Neural crest cell (in vitro differentiated cells): ENCODE results near the gene SLC35E1. TPM values are rescaled to one million over a fixed set of nuclear protein-coding genes. Genes with fewer than 3 reads are reported as not detected.

ENCODE experiments used
- DNase-seq: peaks from one replicate; pipeline ENCODE4 v3.0.0; 2021; ENCODE audit warnings: low read depth, mixed read lengths, low spot score
- H3K27ac Mint-ChIP-seq: one replicate; pipeline ENCODE4 v1.8.0; 2021; ENCODE audit warnings: mild to moderate bottlenecking, mixed read lengths; ENCODE audit not compliant: unreplicated experiment
- H3K27me3 Mint-ChIP-seq: 2 replicates; pipeline ENCODE4 v1.8.0; 2021; ENCODE audit warnings: low read depth, mild to moderate bottlenecking, mixed read lengths
- H3K36me3 Mint-ChIP-seq: 2 replicates; pipeline ENCODE4 v1.8.0; 2021; ENCODE audit warnings: low read depth, mild to moderate bottlenecking, mixed read lengths
- H3K4me1 Mint-ChIP-seq: 2 replicates; pipeline ENCODE4 v1.8.0; 2021; ENCODE audit warnings: mixed read lengths
- H3K4me3 Mint-ChIP-seq: one replicate; pipeline ENCODE4 v1.8.0; 2021; ENCODE audit warnings: mild to moderate bottlenecking, mixed read lengths
- H3K9me3 Mint-ChIP-seq: 2 replicates; pipeline ENCODE4 v1.8.0; 2021; ENCODE audit warnings: mixed read lengths
- CTCF ChIP-seq: fragments of 200-600 bp; sonication (generic); conservative IDR thresholded peaks from 2 replicates; pipeline ENCODE4 v1.5.0; 2021; ENCODE audit warnings: antibody characterized with exemption, mild to moderate bottlenecking
- total RNA-seq: library from RNA; stranded (reverse); gene quantifications from 2 replicates; pipeline ENCODE4 v1.2.1, GENCODE V29; 2021

SLC35E1 gene
- total RNA-seq, 1 donor from 2014 or later: 32.5 TPM

DNA sequence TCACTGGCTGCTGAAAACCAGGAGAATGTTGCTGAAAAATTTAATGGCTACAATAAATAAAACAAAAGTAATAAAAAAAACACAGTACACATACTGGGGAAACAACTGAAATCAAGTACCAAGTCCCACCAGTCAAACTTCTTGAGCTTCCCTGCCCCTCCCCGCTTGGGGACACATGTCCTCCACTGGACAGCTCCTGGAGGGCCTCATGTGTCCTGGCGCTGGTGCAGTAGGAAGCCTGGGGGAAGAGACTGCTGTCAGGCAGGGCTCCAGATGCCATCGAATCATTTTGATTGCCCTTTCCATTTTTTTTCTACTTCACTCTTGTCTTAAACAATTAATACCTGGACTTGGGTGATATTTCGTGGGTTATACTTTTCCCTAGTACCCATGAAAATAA is 26.6 kb upstream of the SLC35E1 start:
- TF ChIP-seq CTCF: no peak
- Mint-ChIP-seq H3K36me3 (no peaks in the 10 kb centered on the region), H3K4me1 (no peaks in the 10 kb centered on the region), H3K9me3 (no peaks in the 10 kb centered on the region), H3K27me3 (no peaks in the 10 kb centered on the region), H3K4me3 (no peak overlapping the region), H3K27ac (peak overlapping the region; percentile 50)
- no peak for DNase-seq

GRCh38 chr19:16596399-16596798 is 24.2 kb upstream of the SLC35E1 start:
- Mint-ChIP-seq H3K27me3 (no peaks in the 10 kb centered on the region), H3K4me1 (peaks cover 18% of the 10 kb centered on the region), H3K36me3 (no peaks in the 10 kb centered on the region), H3K4me3 (no peak overlapping the region), H3K27ac (no peak overlapping the region), H3K9me3 (no peaks in the 10 kb centered on the region)
- DNase-seq: no peak
- no peak for TF ChIP-seq CTCF

DNA sequence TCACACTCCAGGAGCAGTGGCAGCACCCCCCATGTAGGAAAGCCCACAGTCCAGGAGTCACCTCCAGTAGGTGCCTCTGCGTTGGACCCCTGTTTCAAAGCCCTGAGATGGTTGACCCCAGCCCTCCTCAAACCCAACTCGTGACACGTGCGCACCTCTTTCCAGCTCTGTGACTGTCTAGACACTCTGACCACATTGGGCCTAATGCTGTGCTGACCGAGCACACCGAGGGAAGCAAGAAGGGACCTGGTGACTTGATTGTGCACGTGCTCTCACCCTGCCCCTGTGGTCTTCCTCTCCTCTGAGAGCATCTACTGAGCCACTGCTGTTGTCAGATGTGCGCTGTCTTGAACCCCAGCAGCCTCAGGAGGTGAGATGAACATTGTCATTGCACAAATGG is 22.9 kb upstream of the SLC35E1 start:
- Mint-ChIP-seq H3K36me3 (no peaks in the 10 kb centered on the region), H3K27me3 (no peaks in the 10 kb centered on the region), H3K27ac (peak overlapping the region; percentile 71), H3K4me3 (no peak overlapping the region), H3K4me1 (peaks cover 21% of the 10 kb centered on the region), H3K9me3 (no peaks in the 10 kb centered on the region)
- TF ChIP-seq CTCF: no peak
- DNase-seq: no peak

DNA sequence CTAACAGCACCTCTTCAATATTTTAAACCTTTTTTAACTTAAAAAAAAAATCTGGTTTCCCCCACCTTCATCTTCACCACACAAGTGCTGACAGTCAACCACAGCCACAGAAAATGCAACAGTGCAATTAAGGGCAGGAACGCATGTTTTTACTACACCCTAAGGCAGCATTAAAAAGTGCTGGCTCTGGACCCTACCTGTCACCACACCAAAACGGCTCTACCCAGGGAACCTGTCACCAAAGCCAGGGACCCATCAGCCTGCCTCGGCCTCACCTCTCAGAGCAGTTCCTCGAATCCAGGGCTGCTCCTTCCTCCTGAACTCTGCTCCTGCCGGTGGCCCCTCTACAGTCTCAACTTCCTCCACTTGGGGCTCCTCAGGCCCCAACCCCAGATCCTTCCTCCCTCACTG is 22.5 kb upstream of the SLC35E1 start:
- Mint-ChIP-seq H3K27ac (peak overlapping the region; percentile 71), H3K4me1 (peaks cover 21% of the 10 kb centered on the region), H3K27me3 (no peaks in the 10 kb centered on the region), H3K36me3 (no peaks in the 10 kb centered on the region), H3K9me3 (no peaks in the 10 kb centered on the region), H3K4me3 (no peak overlapping the region)
- no peak for DNase-seq
- no peak for TF ChIP-seq CTCF

- Mint-ChIP-seq H3K27ac (no peak overlapping the region), H3K27me3 (no peaks in the 10 kb centered on the region), H3K4me1 (peaks cover 25% of the 10 kb centered on the region), H3K36me3 (no peaks in the 10 kb centered on the region), H3K9me3 (no peaks in the 10 kb centered on the region), H3K4me3 (no peak overlapping the region)
- TF ChIP-seq CTCF: no peak
- no peak for DNase-seq
These were observed 21.9 kb upstream of the SLC35E1 start for GRCh38 chr19:16594131-16594586.

DNA sequence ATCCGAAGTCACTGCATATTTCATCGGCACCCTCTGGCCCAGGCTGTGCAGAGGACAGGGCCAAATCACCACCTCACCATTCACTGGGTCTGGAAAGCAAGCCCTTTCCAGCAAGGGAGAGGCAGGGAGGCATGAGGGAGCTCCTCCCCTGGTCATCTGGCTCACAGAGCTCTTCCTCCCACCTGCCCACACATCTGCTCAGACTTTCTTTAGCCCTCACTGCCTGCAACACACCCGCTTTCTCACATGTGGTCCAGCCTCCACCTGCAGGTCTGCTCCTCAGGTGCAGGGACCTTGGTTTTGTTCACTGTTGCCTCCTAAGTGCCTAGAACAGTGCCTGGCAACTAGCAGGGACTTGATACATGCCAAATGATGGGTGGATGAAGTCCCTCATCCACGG is 21.0 kb upstream of the SLC35E1 start:
- peak overlapping the region; percentile 62 for H3K27ac Mint-ChIP-seq
- no peaks in the 10 kb centered on the region for H3K9me3 Mint-ChIP-seq
- TF ChIP-seq CTCF: no peak
- no peaks in the 10 kb centered on the region for H3K27me3 Mint-ChIP-seq
- H3K4me1 Mint-ChIP-seq: peaks cover 34% of the 10 kb centered on the region
- no peak overlapping the region for H3K4me3 Mint-ChIP-seq
- H3K36me3 Mint-ChIP-seq: no peaks in the 10 kb centered on the region
- DNase-seq: no peak
